PC-3 (cell line): ENCODE results near the gene TMEM119. TPM values are rescaled to one million over a fixed set of nuclear protein-coding genes. Genes with fewer than 3 reads are reported as not detected.

Source experiments
- ATAC-seq: fragments of 200-7000 bp; cut with Tn5 transposase; 2 replicates; pipeline ENCODE4 v1.9.1; 2020; ENCODE audit warnings: mild to moderate bottlenecking, moderate library complexity
- BruUV-seq: library from RNA; stranded (reverse); fragments of 400-500 nt; replicated peaks from 2 replicates; lab custom pipeline; 2021; lab: Mats Ljungman, UMichigan
- CTCF ChIA-PET: fragments of 300-600 bp; sonication (Branson Sonifier 250); formaldehyde crosslinking; loops from one replicate; lab custom pipeline; 2022; ENCODE audit warnings: antibody characterized with exemption; lab: Charles Lee
- POLR2A ChIA-PET: fragments of 300-600 bp; sonication (Branson Sonifier 250); formaldehyde crosslinking; loops from one replicate; lab custom pipeline; 2022; ENCODE audit warnings: antibody characterized with exemption; ENCODE audit not compliant: unreplicated experiment; lab: Charles Lee
- DNase-seq: peaks from one replicate; pipeline ENCODE4 v3.0.0-alpha.2; 2015
- H2AFZ ChIP-seq: fragments of 300-600 bp; sonication (generic); 2 replicates; pipeline ENCODE4 v1.6.0; 2016; ENCODE audit warnings: antibody characterized with exemption, low read length
- H3F3A ChIP-seq: fragments of 300-600 bp; sonication (generic); one replicate; pipeline ENCODE4 v1.6.0; 2017; ENCODE audit warnings: antibody characterized with exemption, low read length, control low read depth, mild to moderate bottlenecking; ENCODE audit not compliant: unreplicated experiment
- H3K27ac ChIP-seq: fragments of 300-600 bp; sonication (generic); 2 replicates; pipeline ENCODE4 v1.5.1; 2016; ENCODE audit warnings: mild to moderate bottlenecking, low read length
- H3K27me3 ChIP-seq: fragments of 300-600 bp; sonication (generic); 2 replicates; pipeline ENCODE4 v1.6.1; 2016; ENCODE audit warnings: low read length, mixed read lengths
- H3K36me3 ChIP-seq: fragments of 300-600 bp; sonication (generic); 2 replicates; pipeline ENCODE4 v1.6.1; 2016; ENCODE audit warnings: low read depth, mixed run types, low read length, mixed read lengths
- H3K4me1 ChIP-seq: fragments of 300-600 bp; sonication (generic); 2 replicates; pipeline ENCODE4 v1.5.1; 2016; ENCODE audit warnings: low read length; ENCODE audit not compliant: insufficient read depth
- H3K4me2 ChIP-seq: fragments of 300-600 bp; sonication (generic); 2 replicates; pipeline ENCODE4 v1.6.0; 2016; ENCODE audit warnings: low read length
- H3K4me3 ChIP-seq: fragments of 300-600 bp; sonication (generic); 2 replicates; pipeline ENCODE4 v1.5.1; 2016; ENCODE audit warnings: mild to moderate bottlenecking, low read length, mixed read lengths
- H3K79me2 ChIP-seq: fragments of 300-600 bp; sonication (generic); 2 replicates; pipeline ENCODE4 v1.6.1; 2017; ENCODE audit warnings: low read length, mixed read lengths
- H3K9ac ChIP-seq: fragments of 300-600 bp; sonication (generic); 2 replicates; pipeline ENCODE4 v1.6.0; 2016; ENCODE audit warnings: mild to moderate bottlenecking, low read length
- H3K9me2 ChIP-seq: fragments of 300-600 bp; sonication (generic); replicated peaks from 2 replicates; pipeline ENCODE4 v1.6.1; 2016; ENCODE audit warnings: mixed run types, low read length, mixed read lengths
- H3K9me3 ChIP-seq: fragments of 300-600 bp; sonication (generic); 2 replicates; pipeline ENCODE4 v1.6.1; 2016; ENCODE audit warnings: low read length, mixed read lengths
- H4K20me1 ChIP-seq: fragments of 300-600 bp; sonication (generic); 2 replicates; pipeline ENCODE4 v1.6.1; 2016; ENCODE audit warnings: low read length, mixed read lengths
- EZH2 ChIP-seq: fragments of 300-600 bp; sonication (generic); IDR thresholded peaks from one replicate; pipeline ENCODE4 v1.6.1; 2017; ENCODE audit warnings: antibody characterized with exemption, mild to moderate bottlenecking, low read length; ENCODE audit not compliant: unreplicated experiment
- EZH2phosphoT487 ChIP-seq: fragments of 300-600 bp; sonication (generic); IDR thresholded peaks from 2 replicates; pipeline ENCODE4 v1.6.1; 2018; ENCODE audit warnings: mild to moderate bottlenecking, antibody characterized with exemption, low read length, borderline replicate concordance
- intact Hi-C: fragments of 100-400 bp; cut with micrococcal nuclease; formaldehyde crosslinking; loops from 2 replicates; pipeline ENCODE4 v1.9.0; 2023
- total RNA-seq: library from RNA; depleted of rRNA; stranded (reverse); fragments of >200 nt; gene quantifications from 2 replicates; pipeline ENCODE4 v1.2.3, GENCODE V29; 2014
- TF ChIP-seq, protein P1 (sequence below): fragments of 300-600 bp; sonication (generic); conservative IDR thresholded peaks from 2 replicates; pipeline ENCODE4 v1.5.1; 2017; ENCODE audit warnings: antibody characterized with exemption, low read depth, mild to moderate bottlenecking, low read length

The TMEM119 gene
- total RNA-seq, 1 experiment from 2014 or later, result not detected

GRCh38 chr12:108599948-108600701, 2.2 kb upstream of the TMEM119 start:
- H4K20me1 ChIP-seq, result no peaks in the 10 kb centered on the region
- no peaks in the 10 kb centered on the region for H3K79me2 ChIP-seq
- no peaks in the 10 kb centered on the region for H3F3A ChIP-seq
- H3K4me2 ChIP-seq, result no peak overlapping the region
- no peaks in the 10 kb centered on the region for H3K36me3 ChIP-seq
- no peaks in the 10 kb centered on the region for H3K4me1 ChIP-seq
- H3K27me3 ChIP-seq, result no peaks in the 10 kb centered on the region
- BruUV-seq, result no TSS peak
- ATAC-seq, result no peak
- POLR2A ChIA-PET, result no interaction called here
- intact Hi-C loops, result no loop called here
- H3K27ac ChIP-seq, result no peak overlapping the region
- H3K9ac ChIP-seq, result no peak overlapping the region
- CTCF ChIA-PET, result no interaction called here
- DNase-seq, result no peak
- H3K4me3 ChIP-seq, result no peak overlapping the region
- no peak for TF ChIP-seq EZH2phosphoT487
- TF ChIP-seq, protein P1, sequence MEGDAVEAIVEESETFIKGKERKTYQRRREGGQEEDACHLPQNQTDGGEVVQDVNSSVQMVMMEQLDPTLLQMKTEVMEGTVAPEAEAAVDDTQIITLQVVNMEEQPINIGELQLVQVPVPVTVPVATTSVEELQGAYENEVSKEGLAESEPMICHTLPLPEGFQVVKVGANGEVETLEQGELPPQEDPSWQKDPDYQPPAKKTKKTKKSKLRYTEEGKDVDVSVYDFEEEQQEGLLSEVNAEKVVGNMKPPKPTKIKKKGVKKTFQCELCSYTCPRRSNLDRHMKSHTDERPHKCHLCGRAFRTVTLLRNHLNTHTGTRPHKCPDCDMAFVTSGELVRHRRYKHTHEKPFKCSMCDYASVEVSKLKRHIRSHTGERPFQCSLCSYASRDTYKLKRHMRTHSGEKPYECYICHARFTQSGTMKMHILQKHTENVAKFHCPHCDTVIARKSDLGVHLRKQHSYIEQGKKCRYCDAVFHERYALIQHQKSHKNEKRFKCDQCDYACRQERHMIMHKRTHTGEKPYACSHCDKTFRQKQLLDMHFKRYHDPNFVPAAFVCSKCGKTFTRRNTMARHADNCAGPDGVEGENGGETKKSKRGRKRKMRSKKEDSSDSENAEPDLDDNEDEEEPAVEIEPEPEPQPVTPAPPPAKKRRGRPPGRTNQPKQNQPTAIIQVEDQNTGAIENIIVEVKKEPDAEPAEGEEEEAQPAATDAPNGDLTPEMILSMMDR, result 0 out of 2 replicates have a peak, but pooled peaks have one; percentile 11
- H2AFZ ChIP-seq, result no peak overlapping the region
- no peaks in the 10 kb centered on the region for H3K9me2 ChIP-seq
- no peaks in the 10 kb centered on the region for H3K9me3 ChIP-seq

- Histone ChIP-seq H3K36me3 (no peaks in the 10 kb centered on the region), H3K9ac (no peak overlapping the region), H3K79me2 (no peaks in the 10 kb centered on the region), H3K9me2 (no peaks in the 10 kb centered on the region), H3K27me3 (no peaks in the 10 kb centered on the region), H3K4me3 (no peak overlapping the region), H4K20me1 (no peaks in the 10 kb centered on the region), H3K27ac (no peak overlapping the region), H3K4me1 (no peaks in the 10 kb centered on the region), H3K4me2 (no peak overlapping the region), H2AFZ (no peak overlapping the region), H3F3A (no peaks in the 10 kb centered on the region), H3K9me3 (no peaks in the 10 kb centered on the region)
- ChIA-PET POLR2A (no interaction called here), CTCF (no interaction called here)
- intact Hi-C loops, result no loop called here
- TF ChIP-seq, protein P1, result no peak
- no peak for TF ChIP-seq EZH2
- no TSS peak for BruUV-seq
- DNase-seq, result no peak
- ATAC-seq, result no peak
Observed at GRCh38 chr12:108599541-108599940, 1.7 kb upstream of the TMEM119 start.

- no peaks in the 10 kb centered on the region for H4K20me1 ChIP-seq
- H3K4me2 ChIP-seq, result no peak overlapping the region
- intact Hi-C loops, result no loop called here
- H3K4me3 ChIP-seq, result no peak overlapping the region
- H3K79me2 ChIP-seq, result no peaks in the 10 kb centered on the region
- BruUV-seq, result no TSS peak
- no peak overlapping the region for H3K27ac ChIP-seq
- TF ChIP-seq EZH2 (no peak), EZH2phosphoT487 (no peak)
- TF ChIP-seq, protein P1, result no peak
- CTCF ChIA-PET, result no interaction called here
- no peaks in the 10 kb centered on the region for H3K9me3 ChIP-seq
- no peak overlapping the region for H2AFZ ChIP-seq
- H3F3A ChIP-seq, result no peaks in the 10 kb centered on the region
- POLR2A ChIA-PET, result no interaction called here
- no peak overlapping the region for H3K9ac ChIP-seq
- DNase-seq (no peak), ATAC-seq (no peak)
- H3K27me3 ChIP-seq, result no peaks in the 10 kb centered on the region
- H3K9me2 ChIP-seq, result no peaks in the 10 kb centered on the region
- H3K4me1 ChIP-seq, result no peaks in the 10 kb centered on the region
- no peaks in the 10 kb centered on the region for H3K36me3 ChIP-seq
Observed at GRCh38 chr12:108598553-108599250, 818 bp upstream of the TMEM119 start.
